Measurements from ENCODE around the gene SCNN1G.

GRCh38 chr16:23217646-23218045 is 35.1 kb downstream of the SCNN1G start:
- TF ChIP-seq ZNF24 (IDR thresholded peaks at IDR 0.05) (no peak), HNF1B (CRISPR knock-in tag; IDR thresholded peaks at IDR 0.05) (no peak), SRF (IDR thresholded peaks at IDR 0.05; ENCODE audit: low read depth, low read length) (no peak), YEATS2 (CRISPR knock-in tag; IDR thresholded peaks at IDR 0.05; ENCODE audit: borderline replicate concordance) (no peak), FOXM1 (CRISPR knock-in tag; IDR thresholded peaks at IDR 0.05) (no peak)

All from HepG2 (cell line).